HL-60 (cell line): ENCODE results near the gene LRRC15.

Experiments
- DNase-seq, 2 experiments: peaks; one replicate each; pipeline ENCODE4 v3.0.0-alpha.2; 2010 to 2020; ENCODE audit warnings: low read depth in 1 of 2, low spot score in 1 of 2
- H3K27ac ChIP-seq: fragments of 250-450 bp; sonication (Bioruptor Pico); replicated peaks from 2 replicates; pipeline ENCODE4 v1.5.1; 2020; ENCODE audit warnings: mild to moderate bottlenecking, moderate library complexity
- H3K27me3 ChIP-seq: fragments of 250-450 bp; sonication (Bioruptor Pico); 2 replicates; pipeline ENCODE4 v1.5.1; 2021; ENCODE audit warnings: mild to moderate bottlenecking, moderate library complexity; ENCODE audit not compliant: insufficient read depth, poor library complexity, severe bottlenecking
- H3K4me3 ChIP-seq: replicated peaks from 2 replicates; pipeline ENCODE4 v1.5.1; 2011; ENCODE audit warnings: mild to moderate bottlenecking, control low read depth, low read length; ENCODE audit not compliant: insufficient read depth
- GABPA ChIP-seq: IDR thresholded peaks from 2 replicates; pipeline ENCODE4 v1.6.1; 2012; ENCODE audit warnings: low read depth
- POLR2AphosphoS5 ChIP-seq: IDR thresholded peaks from 2 replicates; pipeline ENCODE4 v1.6.1; 2012; ENCODE audit warnings: low read depth
- SPI1 ChIP-seq: IDR thresholded peaks from 2 replicates; pipeline ENCODE4 v1.6.1; 2012; ENCODE audit warnings: low read depth, mild to moderate bottlenecking, borderline replicate concordance
- TF ChIP-seq, protein P1 (sequence below): IDR thresholded peaks from 2 replicates; pipeline ENCODE4 v1.6.1; 2012; ENCODE audit warnings: low read depth; ENCODE audit not compliant: insufficient replicate concordance
- TF ChIP-seq, protein P2 (sequence below): IDR thresholded peaks from one replicate; pipeline ENCODE4 v1.5.1; 2011; ENCODE audit warnings: low read length, control low read depth, inconsistent platforms; ENCODE audit not compliant: insufficient read depth

LRRC15 gene

DNA sequence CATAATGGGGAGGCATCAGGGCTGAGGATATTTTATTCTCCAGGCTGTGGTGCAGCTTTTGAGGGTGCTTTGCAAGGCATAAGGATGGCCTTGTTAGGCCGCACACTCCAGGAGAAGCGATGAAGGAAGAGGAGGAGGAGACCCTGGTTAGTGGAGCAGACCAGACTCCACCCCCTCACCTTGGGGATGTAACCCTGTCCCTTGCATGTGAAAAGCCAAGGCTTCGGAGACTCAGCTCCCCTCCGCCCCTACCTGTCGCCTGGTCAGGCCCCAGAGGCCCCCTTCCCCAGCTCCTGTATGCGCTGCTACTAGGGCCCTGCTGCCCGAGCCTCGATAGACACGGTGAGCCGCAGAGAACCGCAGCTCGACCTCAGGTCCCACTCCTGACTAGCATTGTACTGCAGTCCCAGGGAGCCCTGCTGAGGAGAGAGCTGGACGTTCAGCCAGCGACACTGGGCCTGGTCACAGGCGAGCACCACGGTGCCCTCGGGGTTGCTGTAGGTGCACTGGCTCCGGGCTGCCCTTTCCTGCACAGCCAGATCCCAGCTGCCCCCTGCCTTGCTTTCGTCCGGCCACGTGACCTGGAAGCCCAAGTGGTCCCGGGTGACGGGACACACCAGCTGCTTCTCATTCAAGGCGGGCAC is 28.7 kb downstream of the LRRC15 start:
- Histone ChIP-seq H3K4me3 (no peak overlapping the region), H3K27me3 (peaks cover 19% of the 10 kb centered on the region), H3K27ac (no peak overlapping the region)
- no peak for TF ChIP-seq SPI1
- TF ChIP-seq, protein P1, sequence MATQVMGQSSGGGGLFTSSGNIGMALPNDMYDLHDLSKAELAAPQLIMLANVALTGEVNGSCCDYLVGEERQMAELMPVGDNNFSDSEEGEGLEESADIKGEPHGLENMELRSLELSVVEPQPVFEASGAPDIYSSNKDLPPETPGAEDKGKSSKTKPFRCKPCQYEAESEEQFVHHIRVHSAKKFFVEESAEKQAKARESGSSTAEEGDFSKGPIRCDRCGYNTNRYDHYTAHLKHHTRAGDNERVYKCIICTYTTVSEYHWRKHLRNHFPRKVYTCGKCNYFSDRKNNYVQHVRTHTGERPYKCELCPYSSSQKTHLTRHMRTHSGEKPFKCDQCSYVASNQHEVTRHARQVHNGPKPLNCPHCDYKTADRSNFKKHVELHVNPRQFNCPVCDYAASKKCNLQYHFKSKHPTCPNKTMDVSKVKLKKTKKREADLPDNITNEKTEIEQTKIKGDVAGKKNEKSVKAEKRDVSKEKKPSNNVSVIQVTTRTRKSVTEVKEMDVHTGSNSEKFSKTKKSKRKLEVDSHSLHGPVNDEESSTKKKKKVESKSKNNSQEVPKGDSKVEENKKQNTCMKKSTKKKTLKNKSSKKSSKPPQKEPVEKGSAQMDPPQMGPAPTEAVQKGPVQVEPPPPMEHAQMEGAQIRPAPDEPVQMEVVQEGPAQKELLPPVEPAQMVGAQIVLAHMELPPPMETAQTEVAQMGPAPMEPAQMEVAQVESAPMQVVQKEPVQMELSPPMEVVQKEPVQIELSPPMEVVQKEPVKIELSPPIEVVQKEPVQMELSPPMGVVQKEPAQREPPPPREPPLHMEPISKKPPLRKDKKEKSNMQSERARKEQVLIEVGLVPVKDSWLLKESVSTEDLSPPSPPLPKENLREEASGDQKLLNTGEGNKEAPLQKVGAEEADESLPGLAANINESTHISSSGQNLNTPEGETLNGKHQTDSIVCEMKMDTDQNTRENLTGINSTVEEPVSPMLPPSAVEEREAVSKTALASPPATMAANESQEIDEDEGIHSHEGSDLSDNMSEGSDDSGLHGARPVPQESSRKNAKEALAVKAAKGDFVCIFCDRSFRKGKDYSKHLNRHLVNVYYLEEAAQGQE = no peak
- TF ChIP-seq, protein P2, sequence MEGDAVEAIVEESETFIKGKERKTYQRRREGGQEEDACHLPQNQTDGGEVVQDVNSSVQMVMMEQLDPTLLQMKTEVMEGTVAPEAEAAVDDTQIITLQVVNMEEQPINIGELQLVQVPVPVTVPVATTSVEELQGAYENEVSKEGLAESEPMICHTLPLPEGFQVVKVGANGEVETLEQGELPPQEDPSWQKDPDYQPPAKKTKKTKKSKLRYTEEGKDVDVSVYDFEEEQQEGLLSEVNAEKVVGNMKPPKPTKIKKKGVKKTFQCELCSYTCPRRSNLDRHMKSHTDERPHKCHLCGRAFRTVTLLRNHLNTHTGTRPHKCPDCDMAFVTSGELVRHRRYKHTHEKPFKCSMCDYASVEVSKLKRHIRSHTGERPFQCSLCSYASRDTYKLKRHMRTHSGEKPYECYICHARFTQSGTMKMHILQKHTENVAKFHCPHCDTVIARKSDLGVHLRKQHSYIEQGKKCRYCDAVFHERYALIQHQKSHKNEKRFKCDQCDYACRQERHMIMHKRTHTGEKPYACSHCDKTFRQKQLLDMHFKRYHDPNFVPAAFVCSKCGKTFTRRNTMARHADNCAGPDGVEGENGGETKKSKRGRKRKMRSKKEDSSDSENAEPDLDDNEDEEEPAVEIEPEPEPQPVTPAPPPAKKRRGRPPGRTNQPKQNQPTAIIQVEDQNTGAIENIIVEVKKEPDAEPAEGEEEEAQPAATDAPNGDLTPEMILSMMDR = no peak
- TF ChIP-seq GABPA = no peak
- no peak for TF ChIP-seq POLR2AphosphoS5
- DNase-seq = no peak

DNA sequence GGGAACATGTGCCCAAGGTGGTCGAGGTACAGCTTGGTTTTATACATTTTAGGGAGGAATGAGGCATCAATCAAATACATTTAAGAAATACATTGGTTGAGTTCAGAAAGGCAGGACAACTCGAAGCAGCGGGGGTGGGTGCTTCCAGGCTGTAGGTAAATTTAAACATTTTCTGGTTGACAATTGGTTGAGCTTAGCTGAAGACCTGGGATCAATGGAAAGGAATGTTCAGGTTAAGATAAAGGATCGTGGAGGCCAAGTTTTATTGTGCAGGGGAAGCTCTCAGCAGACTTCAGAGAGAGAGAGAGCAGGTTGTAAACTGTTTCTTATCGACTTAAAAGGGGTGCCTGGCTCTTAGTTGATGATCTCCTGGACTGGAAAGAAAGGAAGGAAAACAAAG is 29.7 kb downstream of the LRRC15 start:
- Histone ChIP-seq H3K27ac (no peak overlapping the region), H3K4me3 (no peak overlapping the region)
- TF ChIP-seq SPI1 = no peak
- no peak for TF ChIP-seq GABPA
- TF ChIP-seq, protein P2 = no peak
- TF ChIP-seq, protein P1 = no peak
- TF ChIP-seq POLR2AphosphoS5 = no peak

DNA sequence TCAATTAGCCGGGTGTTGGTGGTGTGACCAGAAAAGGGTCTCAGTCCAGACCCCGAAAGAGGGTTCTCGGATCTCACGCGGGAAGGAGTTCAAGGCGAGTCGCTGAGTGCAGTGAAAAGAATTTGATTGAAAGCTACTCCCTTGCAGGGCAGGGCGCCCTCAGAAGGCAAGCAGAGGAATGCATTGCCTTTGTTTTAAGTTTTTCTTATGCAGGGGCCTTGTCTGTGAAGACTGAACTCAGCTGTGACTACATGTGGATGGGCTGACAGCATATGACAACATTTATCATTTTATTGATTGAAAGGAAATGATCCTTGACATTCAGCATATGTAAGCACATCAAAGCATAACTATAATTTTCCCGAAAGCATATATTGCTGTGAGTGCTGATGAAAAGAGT is 30.2 kb downstream of the LRRC15 start:
- Histone ChIP-seq H3K27ac (no peak overlapping the region), H3K27me3 (peaks cover 19% of the 10 kb centered on the region), H3K4me3 (no peak overlapping the region)
- no peak for DNase-seq
- TF ChIP-seq SPI1 (no peak), GABPA (no peak), POLR2AphosphoS5 (no peak)
- TF ChIP-seq, protein P1 = no peak
- TF ChIP-seq, protein P2 = no peak

More for the DNA sequence above, 29.7 kb downstream of the LRRC15 start:
- no peak for DNase-seq
- H3K27me3 ChIP-seq = peaks cover 19% of the 10 kb centered on the region
